H1 (cell line): ENCODE data around the gene LAG3. TPM values are rescaled to one million over a fixed set of nuclear protein-coding genes. Genes with fewer than 3 reads are reported as not detected.

ENCODE experiments used
- CTCF ChIA-PET: fragments of 300-600 bp; sonication (Branson Sonifier 250); formaldehyde crosslinking; loops from one replicate; lab custom pipeline; 2021; ENCODE audit not compliant: partially characterized antibody; lab: Charles Lee
- POLR2A ChIA-PET: fragments of 300-600 bp; sonication (Branson Sonifier 250); formaldehyde crosslinking; loops from one replicate; lab custom pipeline; 2021; ENCODE audit warnings: inconsistent platforms; ENCODE audit not compliant: partially characterized antibody; lab: Charles Lee
- DNase-seq, 2 experiments: peaks; one replicate each; pipeline versions ENCODE4 v3.0.0 to v3.0.0-alpha.2; 2010 to 2022; ENCODE audit warnings: low spot score in 2 of 2, low read depth in 1 of 2, mixed read lengths in 1 of 2
- FAIRE-seq: peaks from 2 replicates; lab custom pipeline; 2011; peaks lifted over from hg19 to GRCh38; lab: Jason Lieb, UNC
- H2AFZ ChIP-seq: 2 replicates; pipeline ENCODE4 v1.8.1; 2012; ENCODE audit warnings: low read length, inconsistent platforms
- H2AK5ac ChIP-seq: 2 replicates; pipeline ENCODE4 v1.6.1; 2013; ENCODE audit warnings: low read depth, low read length
- H2BK120ac ChIP-seq: replicated peaks from 2 replicates; pipeline ENCODE3; 2013; ENCODE audit warnings: low read depth, low read length, inconsistent platforms
- H2BK12ac ChIP-seq: 2 replicates; pipeline ENCODE4 v1.6.1; 2013; ENCODE audit warnings: low read depth, low read length
- H2BK15ac ChIP-seq: 2 replicates; pipeline ENCODE4 v1.6.1; 2013; ENCODE audit warnings: low read length
- H2BK20ac ChIP-seq: 2 replicates; pipeline ENCODE4 v1.6.1; 2013; ENCODE audit warnings: low read length
- H2BK5ac ChIP-seq: 2 replicates; pipeline ENCODE4 v1.6.1; 2013; ENCODE audit warnings: low read depth, low read length
- H3K14ac ChIP-seq: 2 replicates; pipeline ENCODE4 v1.6.1; 2013; ENCODE audit warnings: inconsistent platforms; ENCODE audit not compliant: insufficient read length
- H3K18ac ChIP-seq: 2 replicates; pipeline ENCODE4 v1.6.1; 2013; ENCODE audit warnings: low read length; ENCODE audit errors: extremely low read depth
- H3K23ac ChIP-seq: 2 replicates; pipeline ENCODE4 v1.6.1; 2013; ENCODE audit warnings: inconsistent platforms; ENCODE audit not compliant: insufficient read length
- H3K23me2 ChIP-seq: 2 replicates; pipeline ENCODE4 v1.6.1; 2013; ENCODE audit warnings: low read depth, low read length
- H3K27ac ChIP-seq: 2 replicates; pipeline ENCODE4 v1.6.1; 2011; ENCODE audit warnings: low read depth, low read length, inconsistent platforms
- H3K27me3 ChIP-seq, 4 experiments: replicated peaks in 1 of 4; 1 replicate in 1 of 4; 2 replicates in 3 of 4; pipeline versions ENCODE4 v1.6.1 to v1.8.1; 2011 to 2013; ENCODE audit warnings: low read length in 3 of 4, mild to moderate bottlenecking in 3 of 4, inconsistent platforms in 2 of 4, mixed read lengths in 2 of 4, moderate library complexity in 1 of 4; ENCODE audit not compliant: control insufficient read depth in 3 of 4, insufficient read depth in 3 of 4; ENCODE audit errors: extremely low read depth in 1 of 4
- H3K36me3 ChIP-seq, 4 experiments: 2 replicates each; pipeline versions ENCODE4 v1.6.1 to v1.8.1; 2011 to 2013; ENCODE audit warnings: mild to moderate bottlenecking in 4 of 4, low read length in 3 of 4, moderate library complexity in 2 of 4, control low read depth in 1 of 4, inconsistent platforms in 1 of 4; ENCODE audit not compliant: insufficient read depth in 4 of 4, control insufficient read depth in 2 of 4
- H3K4ac ChIP-seq: replicated peaks from 2 replicates; pipeline ENCODE3; 2013; ENCODE audit warnings: low read length, low read depth, mixed read lengths, inconsistent platforms; ENCODE audit not compliant: insufficient read length
- H3K4me1 ChIP-seq, 4 experiments: replicated peaks in 1 of 4; 1 replicate in 1 of 4; 2 replicates in 3 of 4; pipeline versions ENCODE4 v1.6.1 to v1.8.1; 2011 to 2013; ENCODE audit warnings: low read length in 3 of 4, inconsistent platforms in 2 of 4, mixed read lengths in 1 of 4; ENCODE audit not compliant: insufficient read depth in 4 of 4, control insufficient read depth in 3 of 4
- H3K4me2 ChIP-seq, 2 experiments: 2 replicates each; pipeline versions ENCODE4 v1.6.1 to v1.8.1; 2011 to 2013; ENCODE audit warnings: low read depth in 2 of 2, low read length in 2 of 2, control low read depth in 1 of 2, inconsistent platforms in 1 of 2, mild to moderate bottlenecking in 1 of 2; ENCODE audit not compliant: insufficient read depth in 1 of 2
- H3K4me3 ChIP-seq, 4 experiments: fragments of 200-600, 300-600 bp in 1 of 4; sonication (generic), shearing (Covaris generic), sonication (Bioruptor Twin) in 1 of 4; 2 replicates each; pipeline versions ENCODE4 v1.5.1 to v1.8.1; 2011 to 2016; ENCODE audit warnings: low read length in 4 of 4, low read depth in 3 of 4, control low read depth in 2 of 4, inconsistent platforms in 2 of 4, mild to moderate bottlenecking in 2 of 4, mixed read lengths in 1 of 4, moderate library complexity in 1 of 4; ENCODE audit not compliant: insufficient read depth in 2 of 4; ENCODE audit errors: extremely low read depth in 1 of 4
- H3K56ac ChIP-seq: replicated peaks from 2 replicates; pipeline ENCODE3; 2013; ENCODE audit warnings: low read depth, mild to moderate bottlenecking, mixed read lengths, low read length, inconsistent platforms; ENCODE audit not compliant: insufficient read length
- H3K79me1 ChIP-seq: 2 replicates; pipeline ENCODE4 v1.6.1; 2013; ENCODE audit warnings: low read depth, low read length, control low read depth
- H3K79me2 ChIP-seq, 2 experiments: 2 replicates each; pipeline versions ENCODE4 v1.6.1 to v1.8.1; 2012 to 2013; ENCODE audit warnings: low read length in 2 of 2, mild to moderate bottlenecking in 2 of 2, inconsistent platforms in 1 of 2; ENCODE audit not compliant: insufficient read depth in 2 of 2, control insufficient read depth in 1 of 2
- H3K9ac ChIP-seq, 4 experiments: replicated peaks in 1 of 4; 1 replicate in 1 of 4; 2 replicates in 3 of 4; pipeline versions ENCODE4 v1.6.1 to v1.8.1; 2011 to 2013; ENCODE audit warnings: low read depth in 3 of 4, low read length in 3 of 4, control low read depth in 2 of 4, mild to moderate bottlenecking in 2 of 4, moderate library complexity in 2 of 4, inconsistent platforms in 1 of 4; ENCODE audit errors: extremely low read depth in 1 of 4
- H3K9me3 ChIP-seq, 2 experiments: 2 replicates each; pipeline versions ENCODE4 v1.6.1 to v1.8.1; 2012 to 2013; ENCODE audit warnings: mild to moderate bottlenecking in 2 of 2, moderate library complexity in 2 of 2, control low read depth in 1 of 2, inconsistent platforms in 1 of 2, low read depth in 1 of 2, low read length in 1 of 2, mixed read lengths in 1 of 2; ENCODE audit not compliant: insufficient read depth in 2 of 2
- H4K20me1 ChIP-seq, 2 experiments: replicated peaks in 1 of 2; 2 replicates each; pipeline versions ENCODE3 to v1.8.1; 2011 to 2013; ENCODE audit warnings: inconsistent platforms in 2 of 2, low read length in 2 of 2, mild to moderate bottlenecking in 1 of 2; ENCODE audit not compliant: insufficient read depth in 2 of 2, control insufficient read depth in 1 of 2
- H4K5ac ChIP-seq: 2 replicates; pipeline ENCODE4 v1.6.1; 2013; ENCODE audit warnings: low read length, low read depth, mixed read lengths, inconsistent platforms; ENCODE audit not compliant: insufficient read length
- H4K8ac ChIP-seq: 2 replicates; pipeline ENCODE4 v1.8.0; 2013; ENCODE audit warnings: mild to moderate bottlenecking, moderate library complexity, low read length, inconsistent platforms; ENCODE audit not compliant: insufficient read depth; ENCODE audit errors: extremely low read depth
- H4K91ac ChIP-seq: replicated peaks from 2 replicates; pipeline ENCODE3; 2013; ENCODE audit warnings: low read length, mixed read lengths, inconsistent platforms; ENCODE audit not compliant: insufficient read length
- WGBS, 2 experiments: shearing (Covaris generic) in 1 of 2; methylation state at CpG; one replicate each; pipeline versions ENCODE4 v1.1.6 to v1.1.7; 2013 to 2015; ENCODE audit warnings: low lambda C conversion rate in 2 of 2, mixed read lengths in 2 of 2, inconsistent platforms in 1 of 2, low coverage in 1 of 2, missing lambda C conversion rate in 1 of 2; ENCODE audit not compliant: insufficient replicate concordance in 2 of 2, insufficient coverage in 1 of 2, insufficient read length in 1 of 2; ENCODE audit errors: extremely low coverage in 1 of 2, missing lambda C conversion rate in 1 of 2; 5-methylcytosine and 5-hydroxymethylcytosine counted together
- polyA plus RNA-seq, 7 experiments: library from polyadenylated mRNA; depleted of rRNA in 3 of 7; stranded (reverse) in 5 of 7; unstranded in 2 of 7; fragments of >200 nt in 5 of 7; fragments of 200-250 nt in 2 of 7; gene quantifications; 1 replicate in 5 of 7; 2 replicates in 1 of 7; 4 replicates in 1 of 7; pipeline versions ENCODE4 v1.2.1 to v1.2.3, GENCODE V29; 2011 to 2013; ENCODE audit warnings: missing spikeins in 2 of 7, mixed read lengths in 2 of 7
- total RNA-seq: library from RNA; stranded (reverse); fragmentation: NEBNext Ultra II Directional; extraction: Animal tissue kit (Norgen Biotek cat#: 25700); gene quantifications from 2 replicates; pipeline ENCODE4 v1.2.1, GENCODE V29; 2021

Gene LAG3
- total and polyA plus RNA-seq, 2 of the 8 experiments (the other 6 are each of a cell fraction or from before 2014, with no cell fraction given): 1.1 to 3.1 TPM

DNA sequence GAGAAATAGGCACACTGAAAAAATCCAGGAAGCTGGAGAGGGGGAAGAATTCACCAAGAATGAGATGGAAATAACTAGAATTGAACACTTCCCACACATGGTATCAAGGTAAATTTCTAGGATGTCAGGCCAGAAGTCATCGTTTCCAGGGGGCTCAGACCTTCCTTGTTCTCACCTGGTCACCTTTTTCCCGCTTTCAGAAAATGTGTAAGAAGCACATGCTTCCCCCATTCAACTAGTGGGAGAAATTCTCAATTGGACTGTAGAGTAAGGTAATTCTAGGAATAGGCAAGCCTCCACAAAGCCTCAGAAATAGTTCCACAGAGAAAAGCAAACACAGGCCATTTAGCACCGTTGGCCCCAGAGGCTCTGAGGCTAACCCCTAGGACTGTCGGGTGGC is 8.9 kb upstream of the LAG3 start:
- ChIA-PET POLR2A (interaction anchor here (0.7 to 3.1 kb wide), 14 partner anchors 9 to 150 kb away, joined by 3 to 33 read pairs (median 4); partner anchors contain the start of genes CDCA3, GPR162, LAG3 and MLF2), CTCF (interaction anchor here (0.7 to 16.3 kb wide), 5 partner anchors 10 to 149 kb away, joined by 3 to 427 read pairs (median 11); partner anchors contain the start of genes LAG3, MLF2, PTMS and ZNF384)
- Histone ChIP-seq H3K9me3 (no peaks in the 10 kb centered on the region), H3K18ac (peak overlapping the region; percentile 66), H2BK12ac (0 out of 2 replicates have a peak overlapping the region, but pooled peaks have one; percentile 55), H4K91ac (peak overlapping the region; percentile 77), H3K23ac (no peak overlapping the region), H3K36me3 (no peaks in the 10 kb centered on the region), H3K27me3 (no peaks in the 10 kb centered on the region), H3K4me3 (peak overlapping the region in 1 of 4 experiments; percentile 47; a peak in 1 of 8 replicates), H2AK5ac (0 out of 2 replicates have a peak overlapping the region, but pooled peaks have one; percentile 45), H3K4ac (peak overlapping the region; percentile 17), H3K4me1 (peaks cover 6 to 14% (median 12%) of the 10 kb centered on the region in 4 experiments), H3K56ac (peak overlapping the region; percentile 55), H2AFZ (no peak overlapping the region), H3K79me1 (0 out of 2 replicates have a peak, but pooled peaks cover 2% of the 10 kb centered on the region), H3K14ac (no peak overlapping the region), H4K5ac (peak overlapping the region; percentile 27), H3K23me2 (peaks cover 11% of the 10 kb centered on the region), H4K20me1 (peaks cover 2 to 9% of the 10 kb centered on the region in 2 experiments), H2BK15ac (peak overlapping the region; percentile 93; the same call in 1 of the 2 replicates), H3K79me2 (peaks cover 4 to 14% of the 10 kb centered on the region in 2 experiments; a peak in 2 of 4 replicates), H2BK120ac (peak overlapping the region; percentile 76), H3K9ac (peak overlapping the region in 3 of 4 experiments; percentile 6 to 38 (median 30); a peak in 3 of 7 replicates), H3K27ac (peak overlapping the region; percentile 77), H3K4me2 (peak overlapping the region; percentile 48 to 89), H2BK5ac (peak overlapping the region; percentile 94; the same call in 1 of the 2 replicates), H2BK20ac (peak overlapping the region; percentile 40), H4K8ac (no peak overlapping the region)
- 80% methylated on average over 4 of the region's 4 CpGs; no CpG with 5 or more reads in 1 of the 2 experiments for WGBS, 2 experiments
- DNase-seq: no peak
- FAIRE-seq: no peak
